HG02884 (cell line): ENCODE results near the gene ACAP3.

ENCODE experiments used
- ATAC-seq: cut with Tn5 transposase; IDR thresholded peaks from one replicate; pipeline ENCODE4 v1.9.1; 2021; ENCODE audit warnings: mild to moderate bottlenecking, moderate library complexity; ENCODE audit not compliant: unreplicated experiment

The ACAP3 gene

DNA sequence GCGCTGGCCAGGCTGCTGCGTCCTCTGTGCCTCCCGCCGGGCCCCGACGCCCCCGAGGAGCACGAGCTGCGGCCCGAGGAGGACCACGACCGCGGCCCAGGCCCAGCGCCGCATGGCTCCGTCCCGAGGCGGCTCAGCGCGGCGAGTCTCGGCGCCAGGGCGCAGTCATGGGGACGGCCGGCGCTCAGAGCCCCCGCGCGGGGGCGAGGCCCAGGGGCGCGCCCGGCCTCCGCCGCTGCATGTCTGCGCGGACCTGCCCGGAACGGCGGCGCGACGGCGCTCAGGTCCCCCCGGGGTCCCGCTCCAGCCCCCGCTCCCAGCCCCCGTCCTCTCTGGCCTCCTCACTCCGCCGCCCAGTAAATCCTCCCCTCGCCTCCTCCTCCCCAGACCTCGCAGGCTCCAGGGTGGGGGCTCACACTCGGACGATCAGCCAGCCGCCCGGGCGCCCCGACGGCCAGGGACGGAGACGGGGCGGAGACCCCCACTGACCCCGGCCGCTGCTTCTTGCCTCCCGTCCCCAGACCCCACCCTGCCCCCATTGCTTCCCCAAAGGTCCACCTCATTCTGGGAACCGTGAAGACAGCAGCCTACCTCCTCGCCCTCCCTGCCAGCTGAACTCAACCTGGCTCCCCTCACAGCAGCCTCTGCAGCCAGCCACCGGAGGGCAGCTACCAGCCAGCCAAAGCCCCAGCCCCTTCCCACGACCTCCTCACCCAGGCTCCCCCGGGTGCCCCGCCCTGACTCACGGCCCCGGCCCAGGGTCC is 61.0 kb downstream of the ACAP3 start, which contains the start of gene C1QTNF12:
Gene C1QTNF12, minus strand, starts transcription at position 146 of the 764 bp plus-strand sequence. Its CDS starts 32 bp downstream, at position 114.
- no peak for ATAC-seq

DNA sequence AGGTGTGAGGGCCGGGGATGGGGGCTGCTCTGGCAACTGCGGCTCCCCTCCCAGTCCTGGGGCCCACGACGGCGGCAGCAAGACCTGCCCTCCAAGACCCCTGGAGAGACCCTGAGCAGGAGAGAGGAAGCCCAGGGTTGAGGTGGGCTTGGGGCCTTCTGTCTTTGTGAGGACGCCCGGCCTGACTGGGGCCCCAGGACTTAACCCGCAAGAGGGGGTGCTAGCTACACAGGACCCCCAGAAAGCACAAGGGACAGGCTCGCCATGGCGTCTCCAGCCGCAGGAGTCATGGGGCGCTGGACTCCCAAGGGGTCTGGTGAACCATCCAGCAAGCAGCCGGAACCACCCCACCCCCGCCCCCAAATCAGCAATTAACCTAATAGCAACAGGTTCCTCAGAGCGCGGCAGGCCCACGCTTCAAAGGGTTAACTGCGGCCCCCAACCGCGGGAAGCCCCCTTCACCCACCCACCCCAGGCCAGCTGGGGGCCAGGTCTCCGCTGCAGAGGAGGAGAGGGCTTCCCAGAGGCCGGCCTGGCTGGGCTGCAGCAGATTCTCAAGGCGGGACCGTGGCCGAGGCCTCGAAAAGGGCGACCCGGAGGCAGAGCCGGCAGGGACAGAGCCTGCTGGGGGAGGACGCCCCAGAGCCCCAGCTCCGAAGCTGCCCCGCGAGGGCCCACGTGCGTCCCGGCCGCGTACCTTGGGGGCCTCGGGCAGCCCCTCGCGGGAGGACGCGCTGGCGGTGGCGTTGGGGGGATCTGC is 61.7 kb downstream of the ACAP3 start:
- no peak for ATAC-seq

DNA sequence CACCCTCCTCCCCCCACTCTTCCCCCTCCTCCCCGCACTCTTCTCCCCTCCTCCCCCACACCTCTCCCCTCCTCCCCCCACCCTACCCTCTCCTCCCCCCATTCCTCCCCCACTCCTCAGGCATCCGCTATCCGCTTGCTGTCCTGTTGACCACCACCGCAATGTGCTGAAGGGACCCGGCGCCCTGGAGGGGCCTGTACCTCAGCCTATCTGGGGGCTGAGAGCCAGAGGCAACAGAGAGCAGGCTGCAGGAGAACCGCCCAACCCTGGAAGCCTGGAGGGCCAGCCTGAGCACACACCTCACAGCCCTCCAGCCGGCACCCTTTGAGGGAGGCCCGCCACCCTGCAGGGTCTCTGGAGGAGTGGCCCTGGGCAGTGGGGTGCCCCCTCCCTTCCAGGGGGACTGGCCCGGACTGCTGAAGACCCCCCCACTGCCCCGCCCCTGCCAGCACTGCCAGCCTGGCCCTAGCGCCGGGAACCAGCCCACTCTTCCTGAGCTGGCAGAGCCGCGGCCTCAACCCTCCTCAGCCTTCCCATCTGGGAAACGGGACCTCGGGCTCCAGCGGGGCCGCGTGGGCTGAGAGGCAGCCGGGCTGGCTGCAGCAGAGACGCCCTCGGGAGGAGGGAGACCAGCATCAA is 62.4 kb downstream of the ACAP3 start:
- no peak for ATAC-seq

DNA sequence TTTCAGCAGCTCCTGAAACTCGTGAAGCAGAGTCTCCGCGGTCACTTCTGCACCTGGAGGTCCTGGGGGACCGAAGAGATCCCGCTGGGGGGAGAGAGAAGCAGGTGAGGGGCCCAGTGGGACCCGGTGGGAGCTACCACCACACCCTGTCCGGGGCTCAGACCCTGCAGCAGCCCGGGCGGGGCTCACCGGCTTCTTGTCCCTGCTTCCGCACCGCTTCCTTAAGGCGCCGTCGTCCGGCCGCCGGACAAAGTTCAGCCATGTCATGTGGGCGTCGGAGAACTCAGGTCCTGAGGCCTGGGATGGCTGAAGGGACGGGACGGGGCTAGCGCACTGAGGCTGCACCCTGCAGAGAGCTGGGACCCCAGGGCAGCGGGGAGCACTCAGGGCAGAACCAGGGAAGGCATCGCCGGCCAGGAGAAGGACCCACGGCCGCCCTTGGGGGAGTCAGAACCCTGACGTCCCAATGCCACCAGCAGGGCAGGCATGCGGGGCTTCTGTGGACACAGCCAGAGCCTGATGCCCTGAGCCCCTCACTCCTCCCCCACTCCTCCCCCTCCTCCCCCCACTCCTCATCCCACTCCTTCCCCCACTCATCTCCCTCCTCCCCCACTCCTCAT is 63.4 kb downstream of the ACAP3 start:
- no peak for ATAC-seq

DNA sequence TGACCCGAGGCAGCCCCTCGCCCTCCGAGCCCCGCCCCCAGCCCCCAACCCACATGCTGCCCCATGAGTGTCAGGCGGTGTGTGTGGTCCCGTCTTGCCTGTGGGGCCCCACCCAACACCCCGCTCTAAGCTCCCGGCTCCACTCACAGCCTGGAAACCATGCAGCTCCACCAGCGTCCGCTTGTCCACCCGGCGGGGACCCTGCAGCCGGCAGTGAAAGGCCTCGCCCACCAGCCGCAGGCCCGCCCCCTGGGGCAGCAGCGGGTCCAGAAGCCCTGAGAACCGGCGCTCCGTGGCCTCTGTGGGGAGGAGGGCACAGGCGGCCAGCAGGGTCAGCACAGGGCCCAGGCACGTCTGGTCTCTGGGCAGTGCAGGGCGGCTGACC is 63.9 kb downstream of the ACAP3 start:
- no peak for ATAC-seq

DNA sequence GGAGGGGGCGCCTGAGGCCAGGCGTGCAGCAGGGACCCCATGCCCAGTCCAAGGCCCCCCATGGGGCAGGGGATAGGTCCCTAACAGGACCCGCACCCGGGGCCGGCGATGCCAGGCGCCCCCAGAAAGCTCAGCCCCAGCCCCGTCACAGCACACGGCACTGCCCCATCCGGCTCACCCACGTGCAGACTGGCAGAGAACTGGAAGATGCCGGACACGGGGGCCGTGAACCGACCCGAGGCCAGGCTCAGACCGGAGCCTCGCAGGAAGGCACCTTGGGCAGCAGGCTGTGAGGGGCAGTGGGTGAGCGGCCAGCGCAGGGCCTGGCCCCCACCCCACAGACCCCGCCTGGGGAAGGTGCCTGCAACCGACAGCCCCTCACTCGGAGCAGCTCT is 64.5 kb downstream of the ACAP3 start:
- no peak for ATAC-seq

DNA sequence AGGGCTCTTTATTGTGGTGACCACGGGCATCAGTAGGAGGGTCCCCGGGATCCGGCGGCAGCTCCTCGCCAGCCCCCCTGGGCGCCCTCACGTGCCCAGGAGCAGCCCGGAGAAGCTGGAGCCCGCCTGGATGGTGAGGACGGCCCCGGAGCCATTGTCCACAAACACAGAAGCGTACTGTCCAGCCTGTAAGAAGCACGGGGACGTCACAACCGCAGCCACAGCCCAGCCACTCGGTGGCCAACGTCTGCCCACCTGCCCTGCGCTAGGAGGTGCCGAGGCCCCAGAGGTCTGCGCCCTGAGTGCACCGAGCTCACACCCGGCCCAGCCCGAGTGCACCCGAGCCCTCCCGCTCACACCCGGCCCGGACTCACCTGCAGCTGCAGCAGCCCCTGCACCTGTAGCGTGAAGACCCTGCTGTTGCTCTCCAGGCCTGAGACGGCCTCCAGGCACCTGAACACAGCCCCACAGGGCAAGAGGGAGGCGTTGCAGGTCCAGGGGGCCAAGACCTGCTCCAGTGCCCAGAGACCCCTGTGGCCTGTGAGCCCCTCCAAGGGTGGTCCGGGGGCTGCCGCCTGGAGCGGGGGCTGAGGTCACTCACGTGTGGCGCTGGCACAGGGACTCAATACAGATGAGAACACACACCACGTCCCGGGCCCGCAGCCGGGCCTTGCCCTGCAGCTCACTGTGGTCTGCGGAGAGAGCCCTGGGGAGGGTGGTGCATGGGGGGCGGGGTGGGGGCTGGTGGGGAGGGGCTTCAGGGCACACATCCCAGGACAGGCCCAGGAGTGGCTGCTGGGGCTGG is 65.1 kb downstream of the ACAP3 start:
- no peak for ATAC-seq
